ENCODE data around the gene IARS1.

IARS1 gene

GRCh38 chr9:92253656-92254055 is 39.8 kb downstream of the IARS1 start:
- no peak for DNase-seq (ENCODE audit: low read depth)
- H3K4me3 ChIP-seq (ENCODE audit: low read depth, low read length) = no peak overlapping the region

GRCh38 chr9:92247981-92248380 is 45.5 kb downstream of the IARS1 start:
- H3K4me3 ChIP-seq (ENCODE audit: low read depth, low read length) = no peak overlapping the region
- no peak for DNase-seq (ENCODE audit: low read depth)
- TF ChIP-seq CTCF (IDR thresholded peaks at IDR 0.05; ENCODE audit: insufficient read depth, low read depth, low read length, missing control alignments) = no peak

More at GRCh38 chr9:92253656-92254055, 39.8 kb downstream of the IARS1 start:
- no peak for TF ChIP-seq CTCF (IDR thresholded peaks at IDR 0.05; ENCODE audit: insufficient read depth, low read depth, low read length, missing control alignments)

DNA sequence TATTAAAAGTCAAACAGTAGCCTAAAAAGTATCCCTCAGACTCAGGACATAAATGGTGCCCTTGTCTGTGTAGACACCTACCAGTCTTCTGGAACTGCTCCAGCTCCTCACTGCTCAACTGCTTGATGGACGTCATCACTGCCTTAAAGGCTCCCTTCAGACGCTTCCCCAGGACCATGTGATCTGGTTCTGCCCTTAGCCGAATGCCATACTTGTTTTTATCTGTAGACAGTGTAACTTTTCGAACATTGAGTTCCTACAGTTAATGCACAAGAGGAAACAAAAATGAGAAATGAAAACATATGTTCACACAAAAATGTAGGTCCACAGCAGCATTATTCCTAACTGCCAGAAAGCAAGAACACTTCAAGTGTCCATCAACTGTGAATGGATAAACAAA is 46.2 kb downstream of the IARS1 start:
- DNase-seq (ENCODE audit: low read depth) = no peak
- no peak for TF ChIP-seq CTCF (IDR thresholded peaks at IDR 0.05; ENCODE audit: insufficient read depth, low read depth, low read length, missing control alignments)
- H3K4me3 ChIP-seq (ENCODE audit: low read depth, low read length) = no peak overlapping the region

- no peak for DNase-seq (ENCODE audit: low read depth)
- no peak overlapping the region for H3K4me3 ChIP-seq (ENCODE audit: low read depth, low read length)
- no peak for TF ChIP-seq CTCF (IDR thresholded peaks at IDR 0.05; ENCODE audit: insufficient read depth, low read depth, low read length, missing control alignments)
Observed at GRCh38 chr9:92245005-92245797, 48.3 kb downstream of the IARS1 start.

Measured in GM12865 (cell line).